Stimulated activated CD4-positive, alpha-beta T cell treated with anti-CD3 and anti-CD28 coated beads, TNF-alpha, amount 100 ng/mL, for 24 hours (primary cell): ENCODE data around the gene KLK11.
"Not testable (repeated sequence)": the region's sequence is repeated elsewhere in the genome, so short reads cannot be mapped to it uniquely, and the experiment has no call there.

Experiments
- DNase-seq, 3 experiments: peaks; one replicate each; pipeline ENCODE4 v3.0.0-alpha.2; 2020; ENCODE audit warnings: low read depth in 3 of 3

Gene KLK11

DNA sequence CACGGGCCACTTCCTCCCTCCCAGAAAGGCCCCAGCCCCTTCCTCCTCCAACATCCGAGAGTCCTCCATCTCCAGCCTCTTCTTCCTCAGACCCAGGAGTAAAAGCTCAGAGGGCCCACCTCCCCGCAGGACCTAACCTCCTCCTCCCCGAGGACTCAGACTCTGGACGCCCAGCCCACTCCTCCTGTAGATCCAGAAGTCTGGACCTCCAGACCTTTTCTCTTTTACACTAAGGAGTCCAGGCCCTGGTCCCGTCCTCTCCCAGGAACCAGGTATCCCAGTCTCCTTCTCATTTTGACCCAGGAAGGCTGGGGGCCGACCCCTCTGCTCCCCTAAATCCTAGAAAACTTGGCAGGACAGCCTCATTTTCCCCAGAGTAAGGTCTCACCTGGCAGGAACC lies 23.1 kb downstream of the KLK11 start:
- DNase-seq, result no peak

DNA sequence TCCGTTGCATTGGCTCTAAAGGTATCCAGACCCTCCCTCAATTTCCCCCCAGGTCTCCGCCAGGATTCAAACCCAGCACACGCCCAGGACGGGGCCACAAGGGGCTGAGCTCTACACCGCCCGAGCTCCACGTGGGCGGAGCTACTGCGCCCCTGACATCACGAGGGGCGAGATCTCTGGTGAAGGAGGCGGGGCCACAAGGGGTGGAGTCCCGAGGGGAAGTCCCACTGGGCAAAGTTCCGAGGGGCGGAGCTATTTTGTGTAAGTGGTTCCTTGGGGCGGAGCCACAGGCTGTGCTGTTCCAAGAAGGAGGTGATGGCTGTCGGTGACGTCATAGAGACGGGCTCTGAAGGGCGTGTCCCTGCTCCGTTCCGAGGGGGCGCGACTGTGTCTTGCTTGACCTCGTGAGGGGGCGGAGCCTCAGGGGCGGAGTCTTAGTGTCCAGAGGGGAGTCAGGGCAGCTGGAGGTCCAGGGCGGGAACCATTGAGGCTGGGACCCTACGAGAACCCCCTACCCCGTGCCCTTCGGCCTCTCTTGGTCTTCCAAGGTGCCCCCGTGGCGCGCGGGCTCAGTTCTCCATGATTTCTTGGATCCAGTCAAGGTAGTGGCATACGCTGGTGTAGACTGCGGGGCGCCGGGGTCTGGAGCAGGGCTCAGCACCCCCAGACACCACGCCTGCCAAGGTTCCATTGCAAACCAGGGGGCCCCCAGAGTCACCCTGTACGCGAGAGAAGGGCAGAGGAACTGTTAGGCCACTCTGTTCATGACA lies 23.7 kb downstream of the KLK11 start:
- DNase-seq, result peak in 1 of 3 experiments; percentile 30

DNA sequence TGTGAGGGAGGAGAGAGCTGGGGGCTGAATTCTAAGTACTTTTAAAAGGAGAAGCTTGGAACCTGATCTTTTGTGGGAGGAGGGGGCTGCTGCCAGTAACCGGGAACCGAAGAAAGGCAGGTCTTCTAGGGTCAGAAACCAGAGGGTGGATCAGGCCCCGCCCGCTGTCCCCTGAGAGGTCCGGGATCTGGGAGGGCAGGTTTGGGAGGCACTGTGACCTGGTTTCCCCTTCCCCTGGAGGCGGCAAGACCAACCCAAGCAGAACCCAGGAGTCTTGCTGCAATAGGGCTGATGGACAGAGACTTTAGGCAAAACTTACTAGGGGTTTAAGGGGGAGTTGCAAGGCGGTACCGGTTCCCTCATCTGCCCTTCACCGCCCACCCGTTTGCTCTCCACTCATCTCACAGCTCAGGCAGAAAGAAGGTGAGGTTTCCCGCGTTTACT lies 24.3 kb downstream of the KLK11 start:
- no peak for DNase-seq

DNA sequence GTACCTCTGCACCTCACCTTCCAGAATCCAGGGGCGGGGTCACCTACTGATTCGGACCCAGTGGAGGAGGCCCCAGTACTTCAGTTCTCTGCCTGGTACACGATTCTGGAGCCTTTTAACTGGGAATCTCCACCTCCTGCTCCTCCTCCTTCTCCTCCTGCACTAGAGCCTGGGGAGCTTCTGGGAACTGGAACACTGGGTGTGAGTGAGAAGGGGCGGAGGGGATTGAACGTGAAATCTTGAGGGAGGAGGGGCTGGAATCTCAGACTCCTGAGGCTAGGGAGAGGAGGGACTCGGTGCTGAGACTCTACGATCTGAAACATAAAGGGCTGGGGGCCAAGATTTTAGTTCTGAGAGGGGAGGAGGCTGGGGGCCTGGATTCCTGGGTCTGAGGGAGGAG lies 24.9 kb downstream of the KLK11 start, which contains the start of gene KLK8:
Gene KLK8 (minus strand): TSS at position 90 of the 400 bp plus-strand sequence. CDS start 437 bp downstream, outside the sequence.
- DNase-seq, result no peak

DNA sequence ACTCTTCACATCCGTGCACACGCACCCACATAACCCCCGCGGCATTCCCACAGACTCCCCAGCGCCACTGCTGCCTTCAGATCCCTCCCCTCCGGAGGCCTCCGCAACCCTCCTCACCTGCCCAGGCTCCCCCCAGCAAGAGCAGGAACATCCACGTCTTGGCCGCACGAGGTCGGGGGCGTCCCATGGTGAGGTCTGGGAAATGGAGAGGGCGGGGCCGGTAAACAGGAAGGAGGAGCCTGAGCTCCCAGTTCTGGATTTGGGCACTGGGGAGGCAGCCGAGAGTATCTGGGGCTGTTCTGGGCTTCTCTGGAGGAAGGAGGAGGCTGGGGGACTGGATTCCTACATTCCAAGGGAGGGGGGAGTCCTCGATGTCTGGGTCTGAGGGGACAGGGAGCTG lies 25.4 kb downstream of the KLK11 start:
- no peak for DNase-seq

DNA sequence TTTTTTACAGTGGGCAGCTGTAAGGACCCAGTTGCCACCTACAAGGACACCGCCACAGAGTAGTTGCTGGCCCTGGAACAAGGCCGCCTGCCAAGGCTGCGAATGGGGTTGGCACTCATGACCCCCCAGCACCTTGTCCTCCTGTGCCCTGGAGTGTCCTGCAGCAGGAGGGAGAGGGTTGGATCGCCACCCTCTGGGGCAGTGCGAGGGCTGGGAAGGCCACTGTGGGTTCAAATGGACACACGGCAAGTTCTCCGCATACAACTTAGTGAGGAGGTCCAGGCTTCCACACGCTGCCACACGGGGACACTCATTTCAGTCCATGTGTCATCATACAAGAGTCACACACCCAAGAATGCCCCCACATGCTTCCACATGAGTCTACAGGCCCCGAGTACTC lies 26.0 kb downstream of the KLK11 start:
- no peak for DNase-seq

DNA sequence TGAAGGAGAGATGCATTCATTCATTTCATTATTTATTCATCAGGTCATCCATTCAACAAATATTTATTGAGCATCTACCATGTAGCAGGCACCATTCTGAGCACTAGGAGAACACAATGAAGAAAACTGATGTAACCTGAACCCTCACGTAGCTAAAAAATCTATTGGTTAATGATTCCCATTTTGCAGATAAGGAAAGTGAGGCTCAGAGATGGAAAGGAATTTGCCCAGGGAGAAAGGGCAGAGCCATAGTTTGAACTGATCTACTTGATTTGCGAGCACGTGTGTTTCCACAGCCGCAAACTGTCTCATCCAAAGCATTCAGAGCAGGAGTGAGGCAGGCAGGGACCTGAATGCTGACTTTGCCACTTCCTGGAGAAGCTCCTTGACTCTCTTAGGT lies 27.7 kb downstream of the KLK11 start:
- DNase-seq, result no peak

DNA sequence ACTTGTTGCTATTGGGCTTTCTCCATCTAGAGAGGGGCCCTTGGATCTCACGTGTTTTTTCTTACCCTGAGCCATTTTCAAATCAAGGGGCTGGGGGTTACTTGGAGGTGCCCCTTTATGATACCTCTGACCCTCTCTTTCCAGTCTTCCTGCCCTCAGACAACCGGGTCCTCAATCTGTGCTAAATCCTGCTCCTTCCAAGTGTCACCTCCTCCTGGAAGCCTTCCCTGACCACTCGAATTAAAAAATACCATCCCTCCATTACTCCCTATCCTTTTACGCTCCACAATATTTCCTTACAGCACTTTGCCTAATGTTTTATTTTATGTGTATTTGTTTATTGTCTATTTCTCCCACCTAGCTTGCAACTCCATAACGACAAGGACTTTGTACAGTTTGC lies 28.4 kb downstream of the KLK11 start:
- no peak for DNase-seq

DNA sequence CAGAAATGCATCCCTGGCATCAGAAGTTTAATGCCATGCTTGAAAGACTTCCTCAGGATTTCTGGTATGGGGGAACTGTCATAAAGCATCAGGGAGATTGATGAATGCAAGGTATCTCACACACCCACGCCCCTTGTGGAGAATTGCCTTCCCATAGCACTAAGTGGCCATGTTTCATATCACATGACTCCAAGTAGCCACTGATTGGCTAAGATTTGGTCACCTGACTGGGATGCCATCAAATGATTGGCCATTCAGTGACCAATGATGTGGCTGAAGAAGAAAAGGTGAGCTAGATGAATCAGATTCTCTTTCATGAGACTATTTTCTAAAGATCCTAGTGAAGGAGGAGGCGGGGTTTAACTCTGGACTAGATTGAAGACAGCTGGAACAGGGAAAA lies 32.3 kb downstream of the KLK11 start:
- DNase-seq, result no peak

DNA sequence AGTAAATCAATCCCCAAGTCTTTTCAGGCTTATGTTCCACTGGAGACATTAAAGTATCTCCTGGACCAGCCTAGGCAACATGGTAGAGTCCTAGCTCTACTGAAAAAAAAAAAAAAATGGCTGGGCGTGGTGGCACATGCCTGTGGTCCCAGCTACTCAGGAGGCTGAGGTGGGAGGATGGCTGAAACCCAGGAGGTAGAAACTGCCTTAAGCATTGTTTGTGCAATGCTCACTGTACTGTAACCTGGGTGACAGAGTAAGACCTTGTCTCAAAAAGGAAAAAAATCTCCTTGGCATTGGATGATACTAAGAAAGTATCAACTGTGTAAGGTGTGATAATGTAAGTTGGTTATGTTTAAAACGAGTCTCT lies 33.8 kb downstream of the KLK11 start:
- DNase-seq, result no peak

DNA sequence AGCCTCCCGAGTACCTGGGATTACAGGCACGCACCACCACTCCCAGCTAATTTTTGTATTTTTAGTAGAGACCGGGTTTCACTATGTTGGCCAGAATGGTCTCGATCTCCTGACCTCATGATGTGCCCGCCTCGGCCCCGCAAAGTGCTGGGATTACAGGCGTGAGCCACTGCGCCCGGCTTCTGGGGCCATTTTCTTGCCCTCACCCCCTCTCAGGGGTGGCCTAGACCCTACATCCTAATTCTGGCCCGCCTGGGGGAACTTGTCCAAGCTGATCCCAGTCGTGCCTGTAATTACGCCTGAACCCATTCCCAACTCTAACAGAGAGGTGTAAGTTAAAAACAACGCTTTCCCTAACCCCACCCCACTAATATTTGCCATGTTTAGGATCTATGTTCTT lies 42.0 kb downstream of the KLK11 start:
- DNase-seq, result not testable (repeated sequence)

DNA sequence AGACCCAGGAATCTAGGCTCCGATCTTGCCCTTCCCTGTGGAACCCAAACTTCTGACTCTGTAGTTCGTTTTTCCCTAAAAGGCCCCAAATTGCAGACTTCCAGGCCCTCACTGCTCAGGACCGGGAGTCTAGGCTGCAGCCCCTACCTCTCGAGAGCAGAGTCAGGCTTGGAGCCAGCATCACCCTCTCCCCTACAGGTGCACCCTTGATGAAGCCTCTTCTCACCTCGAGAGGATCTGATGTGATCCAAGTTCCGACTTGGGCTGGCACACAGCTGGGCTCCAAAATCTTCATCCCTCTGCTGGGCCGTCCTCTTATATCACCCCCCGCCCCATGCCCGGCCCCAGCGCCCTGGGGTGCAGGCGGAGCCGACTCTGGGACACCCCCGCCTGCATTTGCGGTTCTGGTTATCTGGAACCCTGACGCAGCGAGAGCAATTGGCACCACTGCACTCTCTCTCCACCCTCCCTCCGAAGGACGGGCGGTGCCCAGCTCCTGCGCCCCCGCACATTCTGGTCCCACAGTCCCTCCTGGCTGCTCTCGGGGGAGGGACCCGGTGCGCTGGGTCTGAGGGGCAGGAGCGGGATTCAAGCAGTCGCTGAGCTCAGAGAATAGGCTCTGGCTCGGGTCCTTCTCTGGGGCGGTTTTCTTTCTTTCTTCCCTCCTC lies 42.7 kb downstream of the KLK11 start, which contains the start of gene KLK7:
Gene KLK7 (minus strand): TSS at position 293 of the 668 bp plus-strand sequence. CDS start 1,518 bp downstream, outside the sequence.
- DNase-seq, result no peak

DNA sequence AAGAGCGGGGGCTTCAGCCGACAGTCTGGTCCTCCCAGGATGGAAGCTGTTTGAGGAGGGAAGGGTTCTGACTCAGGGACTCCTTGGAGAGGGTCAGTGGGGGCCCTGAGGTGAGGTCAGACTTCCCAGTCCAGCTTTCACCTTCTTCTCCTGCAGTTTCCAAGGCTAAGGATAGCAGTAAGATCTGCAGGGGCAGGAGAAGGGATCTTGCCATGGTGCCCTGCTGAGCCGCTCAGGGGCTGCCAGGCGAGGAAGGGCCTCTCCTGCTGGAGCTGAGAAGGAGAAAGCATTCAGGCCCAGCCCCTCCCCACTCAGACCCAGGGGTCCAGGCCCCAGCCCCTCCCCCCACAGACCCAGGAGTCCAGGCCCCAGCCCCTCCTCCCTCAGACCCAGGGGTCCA lies 44.2 kb downstream of the KLK11 start:
- no peak for DNase-seq

DNA sequence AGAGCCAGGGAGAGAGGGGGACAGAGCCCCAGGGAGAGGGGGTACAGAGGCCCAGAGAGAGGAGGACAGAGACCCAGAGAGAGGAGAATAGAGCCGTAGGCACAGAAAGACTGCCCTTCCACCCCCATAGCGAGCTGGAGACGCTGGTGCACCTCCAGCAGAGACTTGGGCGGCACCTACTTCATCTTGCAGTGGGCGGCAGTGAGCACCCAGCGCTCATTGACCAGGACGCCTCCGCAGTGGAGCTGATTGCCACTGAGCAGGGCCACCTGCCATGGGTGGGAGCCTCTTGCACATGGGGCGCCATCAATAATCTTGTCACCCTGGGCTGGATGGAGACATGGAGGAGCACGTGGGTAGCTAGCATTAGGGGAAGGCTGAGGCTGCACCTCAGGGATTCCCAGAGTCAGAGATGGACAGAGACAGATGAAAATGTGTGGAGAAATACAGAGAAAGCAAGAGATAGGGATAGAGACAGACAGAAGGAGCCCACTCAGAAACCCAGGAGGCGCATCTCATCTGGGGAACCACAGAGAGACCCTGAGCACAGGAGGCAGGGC lies 44.7 kb downstream of the KLK11 start:
- DNase-seq, result no peak

DNA sequence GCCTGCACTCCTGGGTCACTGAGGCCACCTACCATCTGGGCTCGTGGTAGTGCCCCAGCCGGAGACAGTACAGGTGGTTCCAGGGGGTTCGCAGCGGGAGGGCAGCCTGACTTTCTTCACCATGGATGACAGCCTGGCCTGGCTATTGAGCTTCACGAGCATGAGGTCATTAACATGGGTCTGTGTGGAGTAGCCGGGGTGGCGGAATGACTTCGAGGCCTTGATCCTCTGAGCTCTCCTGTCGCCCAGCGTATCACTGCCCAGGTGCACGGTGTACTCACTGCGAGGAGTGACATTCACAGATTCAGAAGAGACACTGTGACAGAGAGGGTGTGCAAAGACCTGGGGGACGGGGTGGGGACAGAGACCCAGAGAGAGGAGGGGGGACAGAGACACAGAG lies 46.2 kb downstream of the KLK11 start:
- DNase-seq, result no peak

DNA sequence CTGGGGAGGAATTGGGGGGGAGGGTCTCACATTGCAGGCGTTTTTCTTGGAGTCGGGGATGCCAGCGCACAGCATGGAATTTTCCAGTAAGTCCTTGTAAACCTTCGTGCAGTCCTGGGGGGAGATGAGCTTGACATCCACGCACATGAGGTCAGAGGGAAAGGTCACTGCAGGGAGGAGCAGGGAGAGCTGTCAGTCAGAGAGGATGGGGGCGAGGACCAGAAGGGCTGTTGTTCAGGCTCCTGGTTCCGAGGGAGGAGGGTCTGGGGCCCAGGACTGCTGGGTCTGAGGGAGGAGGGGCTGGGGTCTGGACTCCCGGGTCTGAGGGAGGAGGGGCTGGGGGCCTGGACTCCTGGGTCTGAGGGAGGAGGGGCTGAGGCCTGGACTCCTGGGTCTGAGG lies 46.7 kb downstream of the KLK11 start:
- DNase-seq, result no peak

DNA sequence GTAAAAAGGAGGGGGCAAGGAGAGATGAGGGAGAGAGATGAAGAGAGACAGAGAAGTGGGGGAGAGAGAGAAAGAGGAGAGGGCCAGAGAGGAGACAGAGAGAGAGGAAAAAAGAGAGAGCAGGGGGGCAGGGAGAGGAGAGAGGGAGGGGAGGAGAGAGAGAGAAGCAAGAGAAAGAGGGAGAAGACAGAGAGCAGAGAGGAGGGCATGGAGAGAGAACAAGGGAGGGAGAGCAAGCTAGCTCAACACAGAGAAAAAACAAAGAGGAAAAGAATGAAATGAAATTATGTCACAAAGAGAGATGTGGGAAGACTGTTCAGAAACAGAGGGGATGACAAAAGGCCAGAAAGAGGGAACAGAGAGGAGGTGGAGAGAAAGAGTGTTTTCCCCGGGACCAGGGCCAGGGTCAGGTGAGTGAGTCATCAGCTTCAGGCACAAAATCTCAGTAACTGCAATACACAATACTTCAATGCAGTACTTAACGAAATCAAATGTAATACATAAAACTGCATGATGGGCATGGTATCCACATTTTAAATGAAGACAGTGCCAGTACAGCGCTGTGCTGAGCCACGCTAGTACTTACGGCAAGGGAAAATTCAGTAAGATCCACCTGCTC lies 47.5 kb downstream of the KLK11 start:
- no peak for DNase-seq

DNA sequence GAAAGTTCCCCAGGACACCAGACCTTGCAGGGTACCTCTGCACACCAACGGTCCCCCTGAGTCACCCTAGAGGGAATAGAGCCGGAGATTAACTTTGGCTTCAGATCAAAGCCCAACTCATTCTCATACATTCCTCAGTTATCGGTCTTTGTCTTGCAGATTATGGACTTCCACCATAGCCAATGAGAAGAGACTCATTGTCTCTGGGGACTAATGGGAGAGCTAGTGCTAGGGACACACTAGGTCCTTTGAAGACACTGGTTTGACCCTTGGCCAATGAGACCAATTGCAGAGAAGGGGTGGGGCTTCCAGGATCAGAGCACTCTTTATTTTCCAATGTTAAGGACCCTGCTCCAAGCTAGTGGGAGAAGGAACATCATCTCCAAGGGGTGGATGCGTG lies 48.8 kb downstream of the KLK11 start:
- DNase-seq, result no peak

DNA sequence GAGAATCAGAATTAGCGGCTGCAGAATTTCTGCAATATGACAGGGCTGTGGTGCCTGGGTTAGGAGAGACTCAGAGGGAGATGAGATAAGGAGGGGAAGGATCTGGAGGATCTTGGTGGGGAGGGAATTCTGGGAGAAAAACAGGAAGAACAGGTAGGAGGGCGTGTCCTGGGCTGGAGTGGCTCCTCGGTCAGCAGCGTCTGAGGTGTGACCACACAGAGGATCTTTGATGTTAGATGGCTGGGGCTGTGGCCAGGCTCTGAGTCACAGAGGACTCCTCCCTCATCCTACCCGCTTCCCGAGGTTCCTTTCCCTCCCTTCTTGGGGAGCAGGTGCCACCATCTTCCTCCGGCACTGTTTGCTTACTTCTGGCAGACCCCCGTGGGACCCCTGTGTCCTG lies 50.6 kb downstream of the KLK11 start:
- DNase-seq, result no peak

DNA sequence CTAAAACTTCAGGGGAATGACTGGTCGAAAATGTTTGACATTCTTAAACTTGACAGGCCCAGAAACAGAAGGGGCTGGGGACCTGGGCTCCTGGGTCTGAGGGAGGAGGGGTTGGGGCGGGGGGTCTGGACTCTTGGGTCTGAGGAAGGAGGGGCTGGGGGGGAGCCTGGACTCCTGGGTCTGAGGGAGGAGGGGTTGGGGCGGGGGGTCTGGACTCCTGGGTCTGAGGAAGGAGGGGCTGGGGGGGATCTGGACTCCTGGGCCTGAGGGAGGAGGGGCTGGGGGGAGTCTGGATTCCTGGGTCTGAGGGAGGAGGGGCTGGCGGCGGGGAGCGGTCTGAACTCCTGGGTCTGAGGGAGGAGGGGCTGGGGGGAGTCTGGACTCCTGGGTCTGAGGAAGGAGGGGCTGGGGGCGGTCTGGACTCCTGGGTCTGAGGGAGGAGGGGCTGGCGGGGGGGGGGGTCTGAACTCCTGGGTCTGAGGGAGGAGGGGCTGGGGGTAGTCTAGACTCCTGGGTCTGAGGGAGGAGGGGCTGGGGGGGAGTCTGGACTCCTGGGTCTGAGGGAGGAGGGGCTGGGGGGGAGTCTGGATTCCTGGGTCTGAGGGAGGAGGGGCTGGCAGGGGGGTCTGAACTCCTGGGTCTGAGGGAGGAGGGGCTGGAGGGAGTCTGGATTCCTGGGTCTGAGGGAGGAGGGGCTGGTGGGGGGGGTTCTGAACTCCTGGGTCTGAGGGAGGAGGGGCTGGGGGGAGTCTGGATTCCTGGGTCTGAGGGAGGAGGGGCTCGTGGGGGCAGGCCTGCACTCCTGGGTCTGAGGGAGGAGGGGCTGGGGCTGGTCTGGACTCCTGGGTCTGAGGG lies 51.5 kb downstream of the KLK11 start:
- no peak for DNase-seq

DNA sequence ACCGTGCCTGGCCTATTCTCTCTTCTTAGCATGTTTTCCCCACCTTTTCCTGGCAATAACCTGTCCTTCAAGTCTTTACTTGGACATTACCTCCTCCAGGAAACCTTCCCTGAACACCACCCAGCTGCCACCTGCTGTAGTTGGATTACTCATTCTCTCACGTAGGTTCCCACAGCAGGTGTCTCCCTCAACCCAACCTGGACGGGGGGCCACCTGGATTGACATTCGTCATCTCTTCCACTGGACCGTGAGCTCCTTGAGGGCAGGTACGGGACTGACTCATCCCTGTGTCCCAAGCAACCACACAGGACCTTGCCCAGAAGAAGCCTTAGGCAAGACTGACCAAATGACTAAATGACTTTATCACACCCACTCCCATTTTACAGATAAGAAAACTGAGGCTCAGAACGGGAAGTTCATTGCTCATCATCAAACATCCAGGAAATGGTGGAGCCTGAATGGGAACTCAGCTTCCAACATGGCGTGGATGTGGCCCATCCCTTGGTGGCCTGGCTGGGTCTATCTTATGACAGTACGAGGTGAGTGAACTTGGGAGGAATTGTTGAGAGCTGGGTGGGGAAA lies 53.5 kb downstream of the KLK11 start:
- no peak for DNase-seq
